GM12878 (cell line): ENCODE results near the gene FLNC. TPM values are rescaled to one million over a fixed set of nuclear protein-coding genes. Genes with fewer than 3 reads are reported as not detected.

Source experiments
- ATAC-seq: fragments of 200-7000 bp; cut with Tn5 transposase; 3 replicates; pipeline ENCODE4 v1.9.1; 2020; ENCODE audit warnings: mild to moderate bottlenecking, moderate library complexity
- BruUV-seq: library from RNA; stranded (reverse); fragments of 400-500 nt; replicated peaks from 2 replicates; lab custom pipeline; 2021; lab: Mats Ljungman, UMichigan
- CTCF ChIA-PET: fragments of 300-600 bp; sonication (Branson Sonifier 250); formaldehyde crosslinking; extraction: SDS; loops from one replicate; lab custom pipeline; 2021; ENCODE audit warnings: inconsistent platforms; lab: Yijun Ruan, JAX
- POLR2A ChIA-PET: fragments of 350-600 bp; formaldehyde crosslinking; extraction: SDS; loops from one replicate; lab custom pipeline; 2021; ENCODE audit warnings: inconsistent platforms; lab: Charles Lee
- RAD21 ChIA-PET: fragments of 300-600 bp; sonication (Branson Sonifier 250); formaldehyde crosslinking; loops from one replicate; lab custom pipeline; 2023; ENCODE audit warnings: antibody characterized with exemption; ENCODE audit not compliant: unreplicated experiment; lab: Charles Lee
- SMC1A ChIA-PET: fragments of 300-600 bp; sonication (Branson Sonifier 250); formaldehyde crosslinking; loops from one replicate; lab custom pipeline; 2023; ENCODE audit not compliant: unreplicated experiment, uncharacterized antibody; lab: Charles Lee
- DNase-seq: peaks from one replicate; pipeline ENCODE4 v3.0.0-alpha.2; 2011; ENCODE audit warnings: low read depth, low spot score
- FAIRE-seq: peaks from 3 replicates; lab custom pipeline; 2011; peaks lifted over from hg19 to GRCh38; lab: Jason Lieb, UNC
- H2AFZ ChIP-seq: 2 replicates; pipeline ENCODE4 v1.6.0; 2011; ENCODE audit warnings: low read depth, low read length, control low read depth; ENCODE audit not compliant: control insufficient read depth
- H3K27ac ChIP-seq: 2 replicates; pipeline ENCODE4 v1.5.1; 2011; ENCODE audit warnings: control low read depth; ENCODE audit not compliant: control insufficient read depth, insufficient read depth
- H3K27me3 ChIP-seq, 2 experiments: replicated peaks in 1 of 2; 2 replicates each; pipeline versions ENCODE4 v1.6.0 to v1.6.1; 2011; ENCODE audit warnings: low read length in 1 of 2; ENCODE audit not compliant: control insufficient read depth in 2 of 2, insufficient read depth in 2 of 2
- H3K36me3 ChIP-seq, 2 experiments: 2 replicates each; pipeline ENCODE4 v1.5.1; 2011; ENCODE audit warnings: low read length in 1 of 2; ENCODE audit not compliant: control insufficient read depth in 2 of 2, insufficient read depth in 2 of 2
- H3K4me1 ChIP-seq: 2 replicates; pipeline ENCODE4 v1.6.1; 2011; ENCODE audit warnings: mild to moderate bottlenecking, low read length, moderate library complexity, mixed read lengths; ENCODE audit not compliant: control insufficient read depth, insufficient read depth
- H3K4me2 ChIP-seq: 2 replicates; pipeline ENCODE4 v1.6.0; 2011; ENCODE audit warnings: control low read depth; ENCODE audit not compliant: control insufficient read depth, insufficient read depth
- H3K4me3 ChIP-seq: fragments of 200-600 bp; sonication (generic); 2 replicates; pipeline ENCODE4 v1.5.1; 2016
- H3K79me2 ChIP-seq: 2 replicates; pipeline ENCODE4 v1.6.0; 2011; ENCODE audit warnings: low read length; ENCODE audit not compliant: control insufficient read depth, insufficient read depth
- H3K9ac ChIP-seq: 2 replicates; pipeline ENCODE4 v1.8.0; 2011; ENCODE audit warnings: low read length, control low read depth, mixed read lengths; ENCODE audit not compliant: control insufficient read depth, insufficient read depth
- H3K9me3 ChIP-seq: replicated peaks from 3 replicates; pipeline ENCODE4 v1.5.1; 2011; ENCODE audit warnings: mild to moderate bottlenecking, low read length; ENCODE audit not compliant: control insufficient read depth, insufficient read depth
- H4K20me1 ChIP-seq: 2 replicates; pipeline ENCODE4 v1.6.0; 2011; ENCODE audit not compliant: control insufficient read depth, insufficient read depth
- BACH1 ChIP-seq: fragments of 450-650 bp; IDR thresholded peaks from 2 replicates; pipeline ENCODE4 v1.6.1; 2017; ENCODE audit warnings: mild to moderate bottlenecking, borderline replicate concordance
- CHD4 ChIP-seq: fragments of 200-600 bp; sonication (generic); IDR thresholded peaks from 2 replicates; pipeline ENCODE4 v1.6.1; 2016; ENCODE audit warnings: mild to moderate bottlenecking
- EGR1 ChIP-seq, 2 experiments: IDR thresholded peaks; 1 replicate in 1 of 2; 2 replicates in 1 of 2; pipeline ENCODE4 v1.6.1; 2011 to 2012; ENCODE audit warnings: low read depth in 2 of 2, low read length in 2 of 2, borderline replicate concordance in 1 of 2, mild to moderate bottlenecking in 1 of 2, moderate library complexity in 1 of 2
- ETV6 ChIP-seq, 2 experiments: fragments of 450-650 bp in 1 of 2; IDR thresholded peaks in 1 of 2; conservative IDR thresholded peaks in 1 of 2; 2 replicates each; pipeline ENCODE4 v1.6.1; 2014; ENCODE audit warnings: antibody characterized with exemption in 1 of 2, borderline replicate concordance in 1 of 2, low read depth in 1 of 2, mild to moderate bottlenecking in 1 of 2, moderate library complexity in 1 of 2
- IKZF1 ChIP-seq: fragments of 450-650 bp; conservative IDR thresholded peaks from 2 replicates; pipeline ENCODE4 v1.6.1; 2017; ENCODE audit warnings: antibody characterized with exemption, mild to moderate bottlenecking
- KAT2A ChIP-seq: conservative IDR thresholded peaks from 2 replicates; pipeline ENCODE4 v1.6.1; 2011; ENCODE audit warnings: low read depth, low read length; ENCODE audit not compliant: control insufficient read depth
- NFXL1 ChIP-seq: fragments of 450-650 bp; IDR thresholded peaks from 2 replicates; pipeline ENCODE4 v1.6.1; 2017; ENCODE audit warnings: antibody characterized with exemption, mild to moderate bottlenecking, borderline replicate concordance
- NR2C2 ChIP-seq: IDR thresholded peaks from 2 replicates; pipeline ENCODE4 v1.6.1; 2011; ENCODE audit warnings: borderline replicate concordance, low read depth; ENCODE audit not compliant: control insufficient read depth, insufficient read length
- PAX8 ChIP-seq: fragments of 450-650 bp; IDR thresholded peaks from 2 replicates; pipeline ENCODE4 v1.6.1; 2017; ENCODE audit warnings: mild to moderate bottlenecking, moderate library complexity
- POLR2AphosphoS2 ChIP-seq: IDR thresholded peaks from 2 replicates; pipeline ENCODE4 v1.6.1; 2011; ENCODE audit warnings: low read depth, mild to moderate bottlenecking, low read length, improper control_type of control experiment, moderate library complexity
- RELA ChIP-seq: fragments of 450-650 bp; IDR thresholded peaks from 2 replicates; pipeline ENCODE4 v1.8.0; 2014; ENCODE audit warnings: borderline replicate concordance; ENCODE audit not compliant: partially characterized antibody
- TCF12 ChIP-seq: IDR thresholded peaks from 2 replicates; pipeline ENCODE4 v1.6.1; 2011; ENCODE audit warnings: low read depth, mild to moderate bottlenecking, low read length
- TCF3 ChIP-seq: IDR thresholded peaks from 2 replicates; pipeline ENCODE4 v1.6.1; 2012; ENCODE audit warnings: low read depth, mild to moderate bottlenecking, low read length, borderline replicate concordance; ENCODE audit not compliant: insufficient read depth
- WGBS: methylation state at CpG from one replicate; pipeline ENCODE4 v1.1.6; 2016; ENCODE audit warnings: low lambda C conversion rate; ENCODE audit not compliant: insufficient replicate concordance, insufficient coverage; ENCODE audit errors: missing lambda C conversion rate; 5-methylcytosine and 5-hydroxymethylcytosine counted together
- in situ Hi-C: fragments of 300-500 bp; cut with MboI; formaldehyde crosslinking; loops from 9 replicates; pipeline ENCODE4 v1.14.3; 2018; ENCODE audit warnings: mixed read lengths
- intact Hi-C: fragments of 100-400 bp; cut with micrococcal nuclease; formaldehyde crosslinking; loops from one replicate; pipeline ENCODE4 v1.14.2; 2022; ENCODE audit not compliant: unreplicated experiment
- polyA plus RNA-seq, 11 experiments: library from polyadenylated mRNA; depleted of rRNA in 4 of 11; unstranded in 6 of 11; stranded (reverse) in 5 of 11; fragments of >200 nt; fragmentation: Nextera tagmentation in 4 of 11; fragmentation: Illumina TruSeq in 1 of 11; extraction: Ambion mirVana in 4 of 11; extraction: Trizol in 1 of 11; gene quantifications; 1 replicate in 1 of 11; 2 replicates in 10 of 11; pipeline versions ENCODE4 v1.2.1 to v1.2.3, GENCODE V29; 2011 to 2016; ENCODE audit warnings: inconsistent platforms in 2 of 11, missing spikeins in 2 of 11, low read depth in 1 of 11
- total RNA-seq, 4 experiments: library from RNA; depleted of rRNA in 3 of 4; stranded (reverse); fragments of >200 nt in 3 of 4; fragmentation: Illumina TruSeq in 1 of 4; extraction: Trizol in 1 of 4; gene quantifications; 2 replicates each; pipeline versions ENCODE4 v1.2.1 to v1.2.3, GENCODE V29; 2013 to 2021
- TF ChIP-seq, protein P1 (sequence below): fragments of 450-650 bp; IDR thresholded peaks from 2 replicates; pipeline ENCODE4 v1.6.1; 2017; ENCODE audit warnings: mild to moderate bottlenecking, low read depth, inconsistent platforms; ENCODE audit not compliant: poor library complexity, severe bottlenecking
- TF ChIP-seq, protein P2 (sequence below): IDR thresholded peaks from 2 replicates; pipeline ENCODE4 v1.6.1; 2012; ENCODE audit warnings: mild to moderate bottlenecking, low read depth, low read length
- TF ChIP-seq, protein P3 (sequence below): IDR thresholded peaks from 2 replicates; pipeline ENCODE4 v1.6.1; 2012; ENCODE audit warnings: low read depth, low read length, improper control_type of control experiment

Gene FLNC
- total and polyA plus RNA-seq, 10 of the 15 experiments (the other 5 are each of a cell fraction or from before 2014, with no cell fraction given), result 0.01 to 0.21 (median 0.06) TPM; not detected in 3

DNA sequence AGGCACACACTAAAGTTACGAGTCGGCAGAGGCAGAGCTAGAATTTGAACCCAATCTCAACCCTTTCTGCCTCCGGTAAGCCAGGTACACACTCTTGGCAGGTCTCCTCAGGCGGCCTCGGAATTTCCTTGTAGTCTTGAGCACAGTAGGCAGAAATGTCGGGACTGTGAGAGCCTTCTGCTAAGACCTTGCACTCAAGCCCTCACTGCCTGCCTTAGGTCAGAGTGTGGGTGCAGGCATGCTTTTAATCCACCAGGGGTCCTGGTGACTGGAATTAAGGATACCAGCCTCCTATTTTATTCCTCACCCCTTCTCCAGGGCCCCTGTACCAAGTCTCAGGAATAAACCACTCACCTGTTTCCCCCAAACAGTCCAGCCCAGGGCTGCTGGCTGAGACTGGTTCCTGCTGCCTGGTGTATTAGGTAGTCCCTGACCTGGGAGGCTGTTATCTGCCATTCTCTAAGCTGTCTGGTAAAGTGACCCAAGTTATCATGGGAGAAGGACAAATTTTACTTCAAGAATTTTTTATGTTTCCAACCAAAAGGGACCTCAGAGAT, 33.3 kb downstream of the FLNC start (continued):
- TF ChIP-seq, protein P1, sequence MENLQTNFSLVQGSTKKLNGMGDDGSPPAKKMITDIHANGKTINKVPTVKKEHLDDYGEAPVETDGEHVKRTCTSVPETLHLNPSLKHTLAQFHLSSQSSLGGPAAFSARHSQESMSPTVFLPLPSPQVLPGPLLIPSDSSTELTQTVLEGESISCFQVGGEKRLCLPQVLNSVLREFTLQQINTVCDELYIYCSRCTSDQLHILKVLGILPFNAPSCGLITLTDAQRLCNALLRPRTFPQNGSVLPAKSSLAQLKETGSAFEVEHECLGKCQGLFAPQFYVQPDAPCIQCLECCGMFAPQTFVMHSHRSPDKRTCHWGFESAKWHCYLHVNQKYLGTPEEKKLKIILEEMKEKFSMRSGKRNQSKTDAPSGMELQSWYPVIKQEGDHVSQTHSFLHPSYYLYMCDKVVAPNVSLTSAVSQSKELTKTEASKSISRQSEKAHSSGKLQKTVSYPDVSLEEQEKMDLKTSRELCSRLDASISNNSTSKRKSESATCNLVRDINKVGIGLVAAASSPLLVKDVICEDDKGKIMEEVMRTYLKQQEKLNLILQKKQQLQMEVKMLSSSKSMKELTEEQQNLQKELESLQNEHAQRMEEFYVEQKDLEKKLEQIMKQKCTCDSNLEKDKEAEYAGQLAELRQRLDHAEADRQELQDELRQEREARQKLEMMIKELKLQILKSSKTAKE, result no peak
- TF ChIP-seq TCF12, result no peak

DNA sequence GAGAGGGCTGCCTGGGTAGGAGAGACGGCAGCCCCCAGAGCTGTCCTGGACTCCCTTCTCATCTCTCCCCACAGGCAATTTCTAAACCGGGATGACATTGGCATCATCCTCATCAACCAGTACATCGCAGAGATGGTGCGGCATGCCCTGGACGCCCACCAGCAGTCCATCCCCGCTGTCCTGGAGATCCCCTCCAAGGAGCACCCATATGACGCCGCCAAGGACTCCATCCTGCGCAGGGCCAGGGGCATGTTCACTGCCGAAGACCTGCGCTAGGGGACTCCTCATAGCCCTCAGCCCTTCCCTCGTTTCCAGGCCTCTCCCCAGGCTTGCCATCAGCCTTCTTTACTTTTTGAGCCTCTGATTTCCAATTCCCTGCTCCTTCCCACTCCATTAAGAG, 35.1 kb downstream of the FLNC start:
- intact Hi-C loops, result no loop called here
- no peak for TF ChIP-seq NR2C2
- no peak for TF ChIP-seq BACH1
- TF ChIP-seq POLR2AphosphoS2, result no peak
- no peak for TF ChIP-seq TCF3
- no peak for TF ChIP-seq ETV6 (conservative IDR thresholded peaks at IDR 0.05 in 1 of 2, IDR thresholded peaks at IDR 0.05 in 1 of 2; ENCODE audit: borderline replicate concordance in 1 of 2, low read depth in 1 of 2)
- TF ChIP-seq EGR1 (IDR thresholded peaks at IDR 0.05; ENCODE audit: borderline replicate concordance in 1 of 2, low read depth in 2 of 2, low read length in 2 of 2), result no peak
- no peak for TF ChIP-seq CHD4
- TF ChIP-seq KAT2A, result no peak
- no peak for TF ChIP-seq IKZF1
- no peak for TF ChIP-seq NFXL1
- TF ChIP-seq, protein P2, sequence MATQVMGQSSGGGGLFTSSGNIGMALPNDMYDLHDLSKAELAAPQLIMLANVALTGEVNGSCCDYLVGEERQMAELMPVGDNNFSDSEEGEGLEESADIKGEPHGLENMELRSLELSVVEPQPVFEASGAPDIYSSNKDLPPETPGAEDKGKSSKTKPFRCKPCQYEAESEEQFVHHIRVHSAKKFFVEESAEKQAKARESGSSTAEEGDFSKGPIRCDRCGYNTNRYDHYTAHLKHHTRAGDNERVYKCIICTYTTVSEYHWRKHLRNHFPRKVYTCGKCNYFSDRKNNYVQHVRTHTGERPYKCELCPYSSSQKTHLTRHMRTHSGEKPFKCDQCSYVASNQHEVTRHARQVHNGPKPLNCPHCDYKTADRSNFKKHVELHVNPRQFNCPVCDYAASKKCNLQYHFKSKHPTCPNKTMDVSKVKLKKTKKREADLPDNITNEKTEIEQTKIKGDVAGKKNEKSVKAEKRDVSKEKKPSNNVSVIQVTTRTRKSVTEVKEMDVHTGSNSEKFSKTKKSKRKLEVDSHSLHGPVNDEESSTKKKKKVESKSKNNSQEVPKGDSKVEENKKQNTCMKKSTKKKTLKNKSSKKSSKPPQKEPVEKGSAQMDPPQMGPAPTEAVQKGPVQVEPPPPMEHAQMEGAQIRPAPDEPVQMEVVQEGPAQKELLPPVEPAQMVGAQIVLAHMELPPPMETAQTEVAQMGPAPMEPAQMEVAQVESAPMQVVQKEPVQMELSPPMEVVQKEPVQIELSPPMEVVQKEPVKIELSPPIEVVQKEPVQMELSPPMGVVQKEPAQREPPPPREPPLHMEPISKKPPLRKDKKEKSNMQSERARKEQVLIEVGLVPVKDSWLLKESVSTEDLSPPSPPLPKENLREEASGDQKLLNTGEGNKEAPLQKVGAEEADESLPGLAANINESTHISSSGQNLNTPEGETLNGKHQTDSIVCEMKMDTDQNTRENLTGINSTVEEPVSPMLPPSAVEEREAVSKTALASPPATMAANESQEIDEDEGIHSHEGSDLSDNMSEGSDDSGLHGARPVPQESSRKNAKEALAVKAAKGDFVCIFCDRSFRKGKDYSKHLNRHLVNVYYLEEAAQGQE, result no peak
- TF ChIP-seq, protein P3, sequence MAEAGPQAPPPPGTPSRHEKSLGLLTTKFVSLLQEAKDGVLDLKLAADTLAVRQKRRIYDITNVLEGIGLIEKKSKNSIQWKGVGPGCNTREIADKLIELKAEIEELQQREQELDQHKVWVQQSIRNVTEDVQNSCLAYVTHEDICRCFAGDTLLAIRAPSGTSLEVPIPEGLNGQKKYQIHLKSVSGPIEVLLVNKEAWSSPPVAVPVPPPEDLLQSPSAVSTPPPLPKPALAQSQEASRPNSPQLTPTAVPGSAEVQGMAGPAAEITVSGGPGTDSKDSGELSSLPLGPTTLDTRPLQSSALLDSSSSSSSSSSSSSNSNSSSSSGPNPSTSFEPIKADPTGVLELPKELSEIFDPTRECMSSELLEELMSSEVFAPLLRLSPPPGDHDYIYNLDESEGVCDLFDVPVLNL, result no peak
- no peak for TF ChIP-seq PAX8
- TF ChIP-seq RELA, result no peak

More for the DNA sequence above, 35.1 kb downstream of the FLNC start:
- ATAC-seq (no peak), FAIRE-seq (no peak), DNase-seq (no peak)
- BruUV-seq, result no TSS peak
- in situ Hi-C loops, result no loop called here
- ChIA-PET SMC1A (no interaction called here), POLR2A (no interaction called here), CTCF (interaction anchor here (0.7 to 1.3 kb wide), 4 partner anchors 10 to 346 kb away, joined by 3 to 4 read pairs (median 3); no protein-coding TSS in a partner anchor), RAD21 (no interaction called here)
- no peak overlapping the region for H2AFZ ChIP-seq
- H3K4me1 ChIP-seq, result peaks cover 13% of the 10 kb centered on the region; the same call in 1 of the 2 replicates
- H3K36me3 ChIP-seq, result no peaks in the 10 kb centered on the region; a peak in 2 of 4 replicates
- no peaks in the 10 kb centered on the region for H4K20me1 ChIP-seq
- H3K4me3 ChIP-seq, result no peak overlapping the region
- no peaks in the 10 kb centered on the region for H3K9me3 ChIP-seq
- H3K79me2 ChIP-seq, result peaks cover 18% of the 10 kb centered on the region
- 92% methylated on average over 12 of the region's 12 CpGs for WGBS
- no peak overlapping the region for H3K27ac ChIP-seq
- H3K27me3 ChIP-seq, result no peaks in the 10 kb centered on the region
- no peak overlapping the region for H3K4me2 ChIP-seq
- no peak overlapping the region for H3K9ac ChIP-seq
